Memory B cell (primary cell): ENCODE data around the gene SEC22B.
"Not testable (repeated sequence)": the region's sequence is repeated elsewhere in the genome, so short reads cannot be mapped to it uniquely, and the experiment has no call there.

Experiments used
- ATAC-seq: fragments of 150-1000 bp; cut with Tn5 transposase; 2 replicates; pipeline ENCODE4 v1.10.0; 2021; ENCODE audit warnings: low read depth, mild to moderate bottlenecking, moderate library complexity
- DNase-seq, 2 donors: peaks; one replicate each; pipeline ENCODE4 v3.0.0; 2022; ENCODE audit warnings: low spot score in 2 of 2
- H3K27ac Mint-ChIP-seq: one replicate; pipeline ENCODE4 v1.8.0; 2022; ENCODE audit warnings: mild to moderate bottlenecking, moderate library complexity, mixed read lengths
- H3K27me3 Mint-ChIP-seq: one replicate; pipeline ENCODE4 v1.8.0; 2022; ENCODE audit warnings: mixed read lengths
- H3K36me3 Mint-ChIP-seq: one replicate; pipeline ENCODE4 v1.8.0; 2022; ENCODE audit warnings: mild to moderate bottlenecking, mixed read lengths
- H3K4me1 Mint-ChIP-seq: one replicate; pipeline ENCODE4 v1.8.0; 2022; ENCODE audit warnings: mixed read lengths
- H3K4me3 Mint-ChIP-seq: one replicate; pipeline ENCODE4 v1.8.0; 2022; ENCODE audit warnings: mild to moderate bottlenecking, moderate library complexity, mixed read lengths
- H3K9me3 Mint-ChIP-seq: one replicate; pipeline ENCODE4 v1.8.0; 2022; ENCODE audit warnings: mixed read lengths

Gene SEC22B

GRCh38 chr1:120133928-120134325 lies 42.4 kb downstream of the SEC22B start:
- not testable (repeated sequence) for H3K9me3 Mint-ChIP-seq, H3K27me3 Mint-ChIP-seq, H3K4me3 Mint-ChIP-seq, ATAC-seq, DNase-seq, H3K36me3 Mint-ChIP-seq, H3K4me1 Mint-ChIP-seq, H3K27ac Mint-ChIP-seq

GRCh38 chr1:120133228-120133927 lies 42.9 kb downstream of the SEC22B start:
- Mint-ChIP-seq H3K27me3 (no peaks in the 10 kb centered on the region), H3K9me3 (no peaks in the 10 kb centered on the region), H3K4me3 (no peak overlapping the region), H3K36me3 (no peaks in the 10 kb centered on the region), H3K4me1 (peaks cover 8% of the 10 kb centered on the region), H3K27ac (no peak overlapping the region)
- no peak for DNase-seq
- no peak for ATAC-seq

- not testable (repeated sequence) for ATAC-seq, H3K27me3 Mint-ChIP-seq, H3K9me3 Mint-ChIP-seq, DNase-seq, H3K27ac Mint-ChIP-seq, H3K4me3 Mint-ChIP-seq, H3K4me1 Mint-ChIP-seq, H3K36me3 Mint-ChIP-seq
These were observed 43.9 kb downstream of the SEC22B start for GRCh38 chr1:120132406-120132763.

- not testable (repeated sequence) for DNase-seq, H3K27me3 Mint-ChIP-seq, H3K4me1 Mint-ChIP-seq, H3K36me3 Mint-ChIP-seq, H3K9me3 Mint-ChIP-seq, H3K27ac Mint-ChIP-seq
- ATAC-seq: peak; percentile 86
- H3K4me3 Mint-ChIP-seq: peak overlapping the region; percentile 24
These were observed 44.5 kb downstream of the SEC22B start for GRCh38 chr1:120131611-120132405.

GRCh38 chr1:120127921-120128320 lies 48.4 kb downstream of the SEC22B start:
- not testable (repeated sequence) for H3K27me3 Mint-ChIP-seq, H3K36me3 Mint-ChIP-seq, DNase-seq, H3K4me3 Mint-ChIP-seq, H3K4me1 Mint-ChIP-seq, H3K9me3 Mint-ChIP-seq, ATAC-seq, H3K27ac Mint-ChIP-seq

GRCh38 chr1:120126216-120126615 lies 50.1 kb downstream of the SEC22B start:
- ATAC-seq, H3K27me3 Mint-ChIP-seq, DNase-seq, H3K9me3 Mint-ChIP-seq, H3K27ac Mint-ChIP-seq, H3K36me3 Mint-ChIP-seq, H3K4me3 Mint-ChIP-seq: not testable (repeated sequence)
- peaks cover 12% of the 10 kb centered on the region for H3K4me1 Mint-ChIP-seq

- H3K4me1 Mint-ChIP-seq: peaks cover 12% of the 10 kb centered on the region
- H3K9me3 Mint-ChIP-seq, ATAC-seq, H3K4me3 Mint-ChIP-seq, DNase-seq, H3K27me3 Mint-ChIP-seq, H3K27ac Mint-ChIP-seq, H3K36me3 Mint-ChIP-seq: not testable (repeated sequence)
These were observed 51.7 kb downstream of the SEC22B start for GRCh38 chr1:120124628-120125027.

- ATAC-seq: peak; percentile 79
- peaks cover 13% of the 10 kb centered on the region for H3K4me1 Mint-ChIP-seq
- DNase-seq, H3K36me3 Mint-ChIP-seq, H3K9me3 Mint-ChIP-seq, H3K27ac Mint-ChIP-seq, H3K27me3 Mint-ChIP-seq, H3K4me3 Mint-ChIP-seq: not testable (repeated sequence)
These were observed 52.4 kb downstream of the SEC22B start for GRCh38 chr1:120123813-120124510.

- DNase-seq, H3K27ac Mint-ChIP-seq, H3K36me3 Mint-ChIP-seq, H3K9me3 Mint-ChIP-seq, H3K27me3 Mint-ChIP-seq: not testable (repeated sequence)
- peak; percentile 49 for ATAC-seq
- Mint-ChIP-seq H3K4me1 (peaks cover 19% of the 10 kb centered on the region), H3K4me3 (peak overlapping the region; percentile 38)
These were observed 53.9 kb downstream of the SEC22B start for GRCh38 chr1:120122262-120122893.

- peak; percentile 43 for ATAC-seq
- not testable (repeated sequence) for H3K4me3 Mint-ChIP-seq, DNase-seq, H3K9me3 Mint-ChIP-seq, H3K27me3 Mint-ChIP-seq, H3K36me3 Mint-ChIP-seq, H3K27ac Mint-ChIP-seq
- peaks cover 19% of the 10 kb centered on the region for H3K4me1 Mint-ChIP-seq
These were observed 54.5 kb downstream of the SEC22B start for GRCh38 chr1:120121830-120122229.

- H3K27ac Mint-ChIP-seq, ATAC-seq, H3K9me3 Mint-ChIP-seq, H3K36me3 Mint-ChIP-seq, H3K27me3 Mint-ChIP-seq, DNase-seq, H3K4me3 Mint-ChIP-seq: not testable (repeated sequence)
- H3K4me1 Mint-ChIP-seq: peaks cover 27% of the 10 kb centered on the region
These were observed 55.8 kb downstream of the SEC22B start for GRCh38 chr1:120120525-120120924.

- H3K9me3 Mint-ChIP-seq, H3K27me3 Mint-ChIP-seq, DNase-seq, H3K36me3 Mint-ChIP-seq: not testable (repeated sequence)
- peak; percentile 85 for ATAC-seq
- peak overlapping the region; percentile 0 for H3K4me3 Mint-ChIP-seq
- peaks cover 22% of the 10 kb centered on the region for H3K4me1 Mint-ChIP-seq
- H3K27ac Mint-ChIP-seq: peak overlapping the region; percentile 54
These were observed 58.7 kb downstream of the SEC22B start for GRCh38 chr1:120117371-120118177.

GRCh38 chr1:120116094-120116493 lies 60.2 kb downstream of the SEC22B start:
- not testable (repeated sequence) for H3K36me3 Mint-ChIP-seq, DNase-seq, H3K4me3 Mint-ChIP-seq, ATAC-seq, H3K9me3 Mint-ChIP-seq, H3K27me3 Mint-ChIP-seq
- peak overlapping the region; percentile 73 for H3K27ac Mint-ChIP-seq
- H3K4me1 Mint-ChIP-seq: peaks cover 17% of the 10 kb centered on the region
